Endothelial cell of umbilical vein (primary cell): ENCODE results near the gene RUSF1. TPM values are rescaled to one million over a fixed set of nuclear protein-coding genes. Genes with fewer than 3 reads are reported as not detected.

Experiments used
- BruUV-seq: library from RNA; stranded (reverse); fragments of 400-500 nt; replicated peaks from 2 replicates; lab custom pipeline; 2021; lab: Mats Ljungman, UMichigan
- CTCF ChIA-PET: fragments of 300-600, 350-600 bp; sonication (Branson Sonifier 250); formaldehyde crosslinking; loops from one replicate; lab custom pipeline; 2021; ENCODE audit warnings: antibody characterized with exemption, inconsistent platforms; lab: Charles Lee
- POLR2A ChIA-PET: fragments of 300-600, 350-600 bp; sonication (Branson Sonifier 250); formaldehyde crosslinking; loops from one replicate; lab custom pipeline; 2021; ENCODE audit warnings: antibody characterized with exemption, inconsistent platforms; lab: Charles Lee
- DNase-seq: peaks from one replicate; pipeline ENCODE4 v3.0.0-alpha.2; 2011; ENCODE audit warnings: low read depth, low spot score
- FAIRE-seq: peaks from 2 replicates; lab custom pipeline; 2011; peaks lifted over from hg19 to GRCh38; lab: Jason Lieb, UNC
- H2AFZ ChIP-seq: 2 replicates; pipeline ENCODE4 v1.6.0; 2012; ENCODE audit warnings: low read depth, low read length, control low read depth, inconsistent platforms
- H3K27ac ChIP-seq: 2 replicates; pipeline ENCODE4 v1.5.1; 2011; ENCODE audit warnings: low read depth, mild to moderate bottlenecking, control low read depth, low read length, moderate library complexity; ENCODE audit not compliant: insufficient read depth
- H3K27me3 ChIP-seq, 2 experiments: 2 replicates each; pipeline versions ENCODE4 v1.6.0 to v1.6.1; 2011; ENCODE audit warnings: low read length in 2 of 2, mixed read lengths in 1 of 2; ENCODE audit not compliant: control insufficient read depth in 2 of 2, insufficient read depth in 2 of 2
- H3K36me3 ChIP-seq, 2 experiments: 2 replicates in 1 of 2; 3 replicates in 1 of 2; pipeline ENCODE4 v1.5.1; 2011; ENCODE audit warnings: low read length in 2 of 2, mild to moderate bottlenecking in 1 of 2, moderate library complexity in 1 of 2; ENCODE audit not compliant: control insufficient read depth in 2 of 2, insufficient read depth in 2 of 2; ENCODE audit errors: extremely low read depth in 1 of 2
- H3K4me1 ChIP-seq: 3 replicates; pipeline ENCODE4 v1.5.1; 2011; ENCODE audit warnings: mild to moderate bottlenecking, low read length; ENCODE audit not compliant: control insufficient read depth, insufficient read depth; ENCODE audit errors: extremely low read depth
- H3K4me2 ChIP-seq: 2 replicates; pipeline ENCODE4 v1.6.1; 2011; ENCODE audit warnings: low read length, control low read depth, mixed read lengths; ENCODE audit not compliant: insufficient read depth
- H3K4me3 ChIP-seq, 3 experiments: fragments of 200-600 bp in 1 of 3; sonication (generic), shearing (Covaris generic) in 1 of 3; replicated peaks in 1 of 3; 2 replicates each; pipeline ENCODE4 v1.5.1; 2011 to 2016; ENCODE audit warnings: control low read depth in 3 of 3, low read length in 3 of 3, mild to moderate bottlenecking in 2 of 3, inconsistent platforms in 1 of 3, low read depth in 1 of 3, moderate library complexity in 1 of 3; ENCODE audit not compliant: insufficient read depth in 1 of 3
- H3K79me2 ChIP-seq: 2 replicates; pipeline ENCODE4 v1.6.0; 2012; ENCODE audit warnings: low read length, inconsistent platforms; ENCODE audit not compliant: control insufficient read depth, insufficient read depth
- H3K9ac ChIP-seq: replicated peaks from 2 replicates; pipeline ENCODE3; 2011; ENCODE audit warnings: low read length, control low read depth; ENCODE audit not compliant: insufficient read depth; ENCODE audit errors: extremely low read depth
- H3K9me1 ChIP-seq: replicated peaks from 3 replicates; pipeline ENCODE4 v1.6.0; 2011; ENCODE audit warnings: mild to moderate bottlenecking, low read length; ENCODE audit not compliant: control insufficient read depth, insufficient read depth; ENCODE audit errors: extremely low read depth
- H3K9me3 ChIP-seq: replicated peaks from 2 replicates; pipeline ENCODE4 v1.5.1; 2012; ENCODE audit warnings: low read length, inconsistent platforms; ENCODE audit not compliant: control insufficient read depth, insufficient read depth
- H4K20me1 ChIP-seq: replicated peaks from 2 replicates; pipeline ENCODE3; 2011; ENCODE audit warnings: mild to moderate bottlenecking, low read length; ENCODE audit not compliant: control insufficient read depth, insufficient read depth; ENCODE audit errors: extremely low read depth
- CTCF ChIP-seq, 2 donors: IDR thresholded peaks; 1 replicate in 1 of 2; 2 replicates in 1 of 2; pipeline ENCODE4 v1.5.1; 2011; ENCODE audit warnings: low read length in 2 of 2, mild to moderate bottlenecking in 2 of 2, moderate library complexity in 2 of 2, control low read depth in 1 of 2, inconsistent platforms in 1 of 2, low read depth in 1 of 2; ENCODE audit not compliant: insufficient read depth in 1 of 2; ENCODE audit errors: extremely low read depth in 1 of 2
- EZH2 ChIP-seq: IDR thresholded peaks from 2 replicates; pipeline ENCODE4 v1.6.1; 2012; ENCODE audit warnings: borderline replicate concordance, low read depth, mild to moderate bottlenecking, moderate library complexity, low read length, inconsistent platforms; ENCODE audit not compliant: severe bottlenecking
- FOS ChIP-seq: IDR thresholded peaks from 2 replicates; pipeline ENCODE4 v1.6.1; 2011; ENCODE audit warnings: mild to moderate bottlenecking, low read length, moderate library complexity, borderline replicate concordance; ENCODE audit not compliant: insufficient read depth
- GATA2 ChIP-seq: IDR thresholded peaks from 2 replicates; pipeline ENCODE4 v1.7.0; 2011; ENCODE audit warnings: low read depth, mild to moderate bottlenecking, moderate library complexity, mixed read lengths, low read length; ENCODE audit not compliant: insufficient read length, insufficient read depth
- JUN ChIP-seq: IDR thresholded peaks from 2 replicates; pipeline ENCODE4 v1.6.1; 2011; ENCODE audit warnings: borderline replicate concordance, low read depth; ENCODE audit not compliant: insufficient read length, insufficient read depth
- MAX ChIP-seq: IDR thresholded peaks from 2 replicates; pipeline ENCODE4 v1.6.1; 2011; ENCODE audit not compliant: insufficient read depth, insufficient read length
- MYC ChIP-seq: IDR thresholded peaks from one replicate; pipeline ENCODE4 v1.6.1; 2011; ENCODE audit warnings: mild to moderate bottlenecking, low read depth, low read length
- POLR2A ChIP-seq: IDR thresholded peaks from 2 replicates; pipeline ENCODE4 v1.6.1; 2012; ENCODE audit warnings: low read depth, mild to moderate bottlenecking, control low read depth, low read length
- POLR2AphosphoS5 ChIP-seq: IDR thresholded peaks from 2 replicates; pipeline ENCODE4 v1.6.1; 2012; ENCODE audit warnings: low read depth, mild to moderate bottlenecking, control low read depth, low read length, moderate library complexity; ENCODE audit not compliant: insufficient read depth
- dilution Hi-C: fragments of 300-500 bp; cut with MboI; formaldehyde crosslinking; loops from one replicate; pipeline ENCODE4 v1.15.0; 2019; ENCODE audit warnings: low sequenced_read_pairs; ENCODE audit not compliant: extremely low pct_ligation_motif_present
- intact Hi-C: fragments of 100-400 bp; cut with micrococcal nuclease; formaldehyde crosslinking; loops from one replicate; pipeline ENCODE4 v1.10.0; 2022
- polyA plus RNA-seq, 4 experiments: library from polyadenylated mRNA; depleted of rRNA in 3 of 4; stranded (reverse) in 3 of 4; unstranded in 1 of 4; fragments of >200 nt; gene quantifications; 2 replicates each; pipeline versions ENCODE4 v1.2.1 to v1.2.3, GENCODE V29; 2011 to 2012; ENCODE audit warnings: missing spikeins in 1 of 4
- total RNA-seq: library from RNA; stranded (reverse); gene quantifications from 2 replicates; pipeline ENCODE4 v1.2.3, GENCODE V29; 2021

Gene RUSF1
- total and polyA plus RNA-seq, 2 donors (not counting 3 experiments of a cell fraction or from before 2014, with no cell fraction given): 36.4 to 40.3 TPM

GRCh38 chr16:31477220-31478216 lies 30.7 kb downstream of the RUSF1 start:
- peaks cover 19 to 20% of the 10 kb centered on the region in 2 experiments for H3K36me3 ChIP-seq
- H3K4me1 ChIP-seq: peaks cover 14% of the 10 kb centered on the region
- H2AFZ ChIP-seq: no peak overlapping the region
- FAIRE-seq (no peak), DNase-seq (no peak)
- H3K79me2 ChIP-seq: peaks cover 24% of the 10 kb centered on the region
- dilution Hi-C loops: no loop called here
- H3K27me3 ChIP-seq: no peaks in the 10 kb centered on the region
- no peak overlapping the region for H3K27ac ChIP-seq
- POLR2A ChIA-PET: interaction anchor here (1.6 kb wide), 1 partner anchor 9 kb away, joined by 3 read pairs; no protein-coding TSS in a partner anchor
- H3K9me3 ChIP-seq: no peaks in the 10 kb centered on the region
- no peak overlapping the region for H3K9ac ChIP-seq
- no TSS peak for BruUV-seq
- no peaks in the 10 kb centered on the region for H3K9me1 ChIP-seq
- H3K4me3 ChIP-seq: no peak overlapping the region
- no peak for TF ChIP-seq POLR2AphosphoS5
- TF ChIP-seq JUN: no peak
- no peak for TF ChIP-seq MYC
- no peak for TF ChIP-seq CTCF (IDR thresholded peaks at IDR 0.05; ENCODE audit: extremely low read depth in 1 of 2, insufficient read depth in 1 of 2, low read depth in 1 of 2, low read length in 2 of 2)
- no peak for TF ChIP-seq MAX
- TF ChIP-seq POLR2A: no peak
- TF ChIP-seq FOS: no peak
- TF ChIP-seq EZH2: no peak
- TF ChIP-seq GATA2: no peak
- no peak overlapping the region for H3K4me2 ChIP-seq
- CTCF ChIA-PET: interaction anchor here (0.8 kb wide), 1 partner anchor 11 kb away, joined by 3 read pairs; no protein-coding TSS in a partner anchor
- intact Hi-C loops: no loop called here
- H4K20me1 ChIP-seq: no peaks in the 10 kb centered on the region
